ENCODE measurements around the gene SYT1. TPM values are rescaled to one million over a fixed set of nuclear protein-coding genes. Genes with fewer than 3 reads are reported as not detected.

The SYT1 gene
- total and polyA plus RNA-seq, 9 donors, result 0.45 to 18.3 (median 9.7) TPM

- DNase-seq, result no peak
- WGBS, 3 donors, result 72 to 92% (median 84%) methylated on average over 1 of the region's 1 CpG
- Histone ChIP-seq H3K36me3 (no peaks in the 10 kb centered on the region), H3K9me3 (no peaks in the 10 kb centered on the region), H3K4me1 (ENCODE audit: insufficient read depth) (no peaks in the 10 kb centered on the region), H3K4me3 (no peak overlapping the region), H3K27ac (no peak overlapping the region), H3K27me3 (no peaks in the 10 kb centered on the region)
- intact Hi-C loops (cut with DNase I), result no loop called here
- TF ChIP-seq EP300 (IDR thresholded peaks at IDR 0.05), result no peak
- TF ChIP-seq CTCF (IDR thresholded peaks at IDR 0.05), result no peak
- no peak for TF ChIP-seq POLR2A (IDR thresholded peaks at IDR 0.05)
Observed at GRCh38 chr12:79140711-79141110, 276.1 kb downstream of the SYT1 start.

- TF ChIP-seq CTCF (IDR thresholded peaks at IDR 0.05) (no peak), EP300 (IDR thresholded peaks at IDR 0.05) (no peak), POLR2A (IDR thresholded peaks at IDR 0.05) (no peak)
- no peak for DNase-seq
- H3K9me3 ChIP-seq, result no peaks in the 10 kb centered on the region
- no peaks in the 10 kb centered on the region for H3K27me3 ChIP-seq
- intact Hi-C loops (cut with DNase I), result no loop called here
- no peaks in the 10 kb centered on the region for H3K4me1 ChIP-seq (ENCODE audit: insufficient read depth)
- H3K27ac ChIP-seq, result no peak overlapping the region
- H3K4me3 ChIP-seq, result no peak overlapping the region
- H3K36me3 ChIP-seq, result no peaks in the 10 kb centered on the region
- WGBS, 3 donors, result 87 to 94% (median 93%) methylated on average over 2 of the region's 2 CpGs
Observed at GRCh38 chr12:79141776-79142175, 277.2 kb downstream of the SYT1 start.

- intact Hi-C loops (cut with DNase I), result no loop called here
Observed at GRCh38 chr12:79143803-79144202, 279.2 kb downstream of the SYT1 start.

GRCh38 chr12:79151956-79152355 is 287.4 kb downstream of the SYT1 start:
- DNase-seq, result no peak
- Histone ChIP-seq H3K4me3 (no peak overlapping the region), H3K27me3 (no peaks in the 10 kb centered on the region), H3K27ac (no peak overlapping the region), H3K9me3 (no peaks in the 10 kb centered on the region), H3K4me1 (ENCODE audit: insufficient read depth) (no peaks in the 10 kb centered on the region), H3K36me3 (no peaks in the 10 kb centered on the region)
- TF ChIP-seq CTCF (IDR thresholded peaks at IDR 0.05), result no peak
- TF ChIP-seq POLR2A (IDR thresholded peaks at IDR 0.05), result no peak
- no peak for TF ChIP-seq EP300 (IDR thresholded peaks at IDR 0.05)
- 92 to 98% (median 95%) methylated on average over 2 of the region's 2 CpGs for WGBS, 3 donors
- intact Hi-C loops (cut with DNase I), result no loop called here

More at GRCh38 chr12:79143803-79144202, 279.2 kb downstream of the SYT1 start:
- no peaks in the 10 kb centered on the region for H3K36me3 ChIP-seq
- H3K9me3 ChIP-seq, result no peaks in the 10 kb centered on the region
- H3K27me3 ChIP-seq, result no peaks in the 10 kb centered on the region
- no peaks in the 10 kb centered on the region for H3K4me1 ChIP-seq (ENCODE audit: insufficient read depth)
- DNase-seq, result no peak
- H3K4me3 ChIP-seq, result no peak overlapping the region
- 77 to 88% (median 78%) methylated on average over 2 of the region's 2 CpGs for WGBS, 3 donors
- H3K27ac ChIP-seq, result no peak overlapping the region
- no peak for TF ChIP-seq EP300 (IDR thresholded peaks at IDR 0.05)
- TF ChIP-seq POLR2A (IDR thresholded peaks at IDR 0.05), result no peak
- no peak for TF ChIP-seq CTCF (IDR thresholded peaks at IDR 0.05)
